Measurements from ENCODE around the gene TMSB10.
"Not testable (repeated sequence)": the region's sequence is repeated elsewhere in the genome, so short reads cannot be mapped to it uniquely, and the experiment has no call there.

The TMSB10 gene

GRCh38 chr2:84927275-84927627, 21.8 kb downstream of the TMSB10 start:
- H3K27me3 ChIP-seq (ENCODE audit: control insufficient read depth in 5 of 5, insufficient read depth in 4 of 5, low read length in 5 of 5) = no peaks in the 10 kb centered on the region
- no peaks in the 10 kb centered on the region for H3K36me3 ChIP-seq (ENCODE audit: control insufficient read depth in 5 of 5, insufficient read depth in 5 of 5, low read length in 5 of 5)
- H3K27ac ChIP-seq (ENCODE audit: low read depth, low read length) = no peak overlapping the region
- no peaks in the 10 kb centered on the region for H3K9me3 ChIP-seq (ENCODE audit: control insufficient read depth in 5 of 5, low read length in 5 of 5)
- H3K9ac ChIP-seq (ENCODE audit: low read length in 5 of 5) = no peak overlapping the region
- H3K4me1 ChIP-seq (ENCODE audit: control insufficient read depth in 5 of 5, insufficient read depth in 5 of 5, low read length in 5 of 5) = peaks cover 3 to 30% (median 26%) of the 10 kb centered on the region in 5 donors
- peak overlapping the region in 1 of 5 donors; percentile 74 for H3K4me3 ChIP-seq (ENCODE audit: low read depth in 1 of 5, low read length in 5 of 5)

GRCh38 chr2:84931384-84931821, 25.9 kb downstream of the TMSB10 start:
- H3K27ac ChIP-seq (ENCODE audit: low read depth, low read length) = no peak overlapping the region
- H3K4me1 ChIP-seq (ENCODE audit: control insufficient read depth in 5 of 5, insufficient read depth in 5 of 5, low read length in 5 of 5) = peaks cover 0 to 11% (median 6%) of the 10 kb centered on the region in 5 donors
- no peaks in the 10 kb centered on the region for H3K36me3 ChIP-seq (ENCODE audit: control insufficient read depth in 5 of 5, insufficient read depth in 5 of 5, low read length in 5 of 5)
- no peak overlapping the region for H3K4me3 ChIP-seq (ENCODE audit: low read depth in 1 of 5, low read length in 5 of 5)
- H3K9ac ChIP-seq (ENCODE audit: low read length in 5 of 5) = no peak overlapping the region
- H3K27me3 ChIP-seq (ENCODE audit: control insufficient read depth in 5 of 5, insufficient read depth in 4 of 5, low read length in 5 of 5) = no peaks in the 10 kb centered on the region
- no peaks in the 10 kb centered on the region for H3K9me3 ChIP-seq (ENCODE audit: control insufficient read depth in 5 of 5, low read length in 5 of 5)

- Histone ChIP-seq H3K27me3 (ENCODE audit: control insufficient read depth in 5 of 5, insufficient read depth in 4 of 5, low read length in 5 of 5) (no peaks in the 10 kb centered on the region), H3K27ac (ENCODE audit: low read depth, low read length) (no peak overlapping the region), H3K9me3 (ENCODE audit: control insufficient read depth in 5 of 5, low read length in 5 of 5) (no peaks in the 10 kb centered on the region), H3K9ac (ENCODE audit: low read length in 5 of 5) (no peak overlapping the region), H3K4me3 (ENCODE audit: low read depth in 1 of 5, low read length in 5 of 5) (no peak overlapping the region), H3K36me3 (ENCODE audit: control insufficient read depth in 5 of 5, insufficient read depth in 5 of 5, low read length in 5 of 5) (no peaks in the 10 kb centered on the region), H3K4me1 (ENCODE audit: control insufficient read depth in 5 of 5, insufficient read depth in 5 of 5, low read length in 5 of 5) (no peaks in the 10 kb centered on the region)
Observed at GRCh38 chr2:84938194-84938879, 32.9 kb downstream of the TMSB10 start.

- Histone ChIP-seq H3K9ac (ENCODE audit: low read length in 5 of 5) (no peak overlapping the region), H3K4me3 (ENCODE audit: low read depth in 1 of 5, low read length in 5 of 5) (no peak overlapping the region), H3K27me3 (ENCODE audit: control insufficient read depth in 5 of 5, insufficient read depth in 4 of 5, low read length in 5 of 5) (no peaks in the 10 kb centered on the region), H3K9me3 (ENCODE audit: control insufficient read depth in 5 of 5, low read length in 5 of 5) (no peaks in the 10 kb centered on the region), H3K27ac (ENCODE audit: low read depth, low read length) (no peak overlapping the region), H3K36me3 (ENCODE audit: control insufficient read depth in 5 of 5, insufficient read depth in 5 of 5, low read length in 5 of 5) (no peaks in the 10 kb centered on the region), H3K4me1 (ENCODE audit: control insufficient read depth in 5 of 5, insufficient read depth in 5 of 5, low read length in 5 of 5) (no peaks in the 10 kb centered on the region)
Observed at GRCh38 chr2:84939426-84940087, 34.1 kb downstream of the TMSB10 start.

GRCh38 chr2:84940088-84940470, 34.6 kb downstream of the TMSB10 start:
- H3K4me3 ChIP-seq (ENCODE audit: low read depth in 1 of 5, low read length in 5 of 5) = no peak overlapping the region
- H3K27ac ChIP-seq (ENCODE audit: low read depth, low read length) = no peak overlapping the region
- no peaks in the 10 kb centered on the region for H3K9me3 ChIP-seq (ENCODE audit: control insufficient read depth in 5 of 5, low read length in 5 of 5)
- no peak overlapping the region for H3K9ac ChIP-seq (ENCODE audit: low read length in 5 of 5)
- no peaks in the 10 kb centered on the region for H3K4me1 ChIP-seq (ENCODE audit: control insufficient read depth in 5 of 5, insufficient read depth in 5 of 5, low read length in 5 of 5)
- H3K36me3 ChIP-seq (ENCODE audit: control insufficient read depth in 5 of 5, insufficient read depth in 5 of 5, low read length in 5 of 5) = no peaks in the 10 kb centered on the region
- no peaks in the 10 kb centered on the region for H3K27me3 ChIP-seq (ENCODE audit: control insufficient read depth in 5 of 5, insufficient read depth in 4 of 5, low read length in 5 of 5)

GRCh38 chr2:84940831-84941412, 35.5 kb downstream of the TMSB10 start:
- H3K36me3 ChIP-seq (ENCODE audit: control insufficient read depth in 5 of 5, insufficient read depth in 5 of 5, low read length in 5 of 5) = no peaks in the 10 kb centered on the region
- H3K9ac ChIP-seq (ENCODE audit: low read length in 5 of 5) = no peak overlapping the region
- H3K27ac ChIP-seq (ENCODE audit: low read depth, low read length) = no peak overlapping the region
- H3K4me1 ChIP-seq (ENCODE audit: control insufficient read depth in 5 of 5, insufficient read depth in 5 of 5, low read length in 5 of 5) = no peaks in the 10 kb centered on the region
- H3K9me3 ChIP-seq (ENCODE audit: control insufficient read depth in 5 of 5, low read length in 5 of 5) = no peaks in the 10 kb centered on the region
- no peaks in the 10 kb centered on the region for H3K27me3 ChIP-seq (ENCODE audit: control insufficient read depth in 5 of 5, insufficient read depth in 4 of 5, low read length in 5 of 5)
- no peak overlapping the region for H3K4me3 ChIP-seq (ENCODE audit: low read depth in 1 of 5, low read length in 5 of 5)

GRCh38 chr2:84942166-84942565, 36.7 kb downstream of the TMSB10 start:
- H3K4me1 ChIP-seq (ENCODE audit: control insufficient read depth in 5 of 5, insufficient read depth in 5 of 5, low read length in 5 of 5) = peaks cover 0 to 4% (median 0%) of the 10 kb centered on the region in 5 donors
- no peak overlapping the region for H3K9ac ChIP-seq (ENCODE audit: low read length in 5 of 5)
- no peaks in the 10 kb centered on the region for H3K36me3 ChIP-seq (ENCODE audit: control insufficient read depth in 5 of 5, insufficient read depth in 5 of 5, low read length in 5 of 5)
- H3K9me3 ChIP-seq (ENCODE audit: control insufficient read depth in 5 of 5, low read length in 5 of 5) = no peaks in the 10 kb centered on the region
- no peak overlapping the region for H3K27ac ChIP-seq (ENCODE audit: low read depth, low read length)
- H3K4me3 ChIP-seq (ENCODE audit: low read depth in 1 of 5, low read length in 5 of 5) = no peak overlapping the region
- H3K27me3 ChIP-seq (ENCODE audit: control insufficient read depth in 5 of 5, insufficient read depth in 4 of 5, low read length in 5 of 5) = no peaks in the 10 kb centered on the region

GRCh38 chr2:84942964-84943421, 37.5 kb downstream of the TMSB10 start:
- Histone ChIP-seq H3K27me3 (ENCODE audit: control insufficient read depth in 5 of 5, insufficient read depth in 4 of 5, low read length in 5 of 5) (no peaks in the 10 kb centered on the region), H3K4me1 (ENCODE audit: control insufficient read depth in 5 of 5, insufficient read depth in 5 of 5, low read length in 5 of 5) (peaks cover 0 to 4% (median 0%) of the 10 kb centered on the region in 5 donors), H3K27ac (ENCODE audit: low read depth, low read length) (no peak overlapping the region), H3K9me3 (ENCODE audit: control insufficient read depth in 5 of 5, low read length in 5 of 5) (no peaks in the 10 kb centered on the region), H3K36me3 (ENCODE audit: control insufficient read depth in 5 of 5, insufficient read depth in 5 of 5, low read length in 5 of 5) (no peaks in the 10 kb centered on the region), H3K4me3 (ENCODE audit: low read depth in 1 of 5, low read length in 5 of 5) (no peak overlapping the region), H3K9ac (ENCODE audit: low read length in 5 of 5) (no peak overlapping the region)

- Histone ChIP-seq H3K9me3 (ENCODE audit: control insufficient read depth in 5 of 5, low read length in 5 of 5) (no peaks in the 10 kb centered on the region), H3K9ac (ENCODE audit: low read length in 5 of 5) (no peak overlapping the region), H3K27ac (ENCODE audit: low read depth, low read length) (no peak overlapping the region), H3K4me1 (ENCODE audit: control insufficient read depth in 5 of 5, insufficient read depth in 5 of 5, low read length in 5 of 5) (peaks cover 0 to 4% (median 0%) of the 10 kb centered on the region in 5 donors), H3K4me3 (ENCODE audit: low read depth in 1 of 5, low read length in 5 of 5) (no peak overlapping the region), H3K36me3 (ENCODE audit: control insufficient read depth in 5 of 5, insufficient read depth in 5 of 5, low read length in 5 of 5) (no peaks in the 10 kb centered on the region), H3K27me3 (ENCODE audit: control insufficient read depth in 5 of 5, insufficient read depth in 4 of 5, low read length in 5 of 5) (no peaks in the 10 kb centered on the region)
Observed at GRCh38 chr2:84944295-84944909, 38.9 kb downstream of the TMSB10 start.

GRCh38 chr2:84945838-84946203, 40.4 kb downstream of the TMSB10 start:
- H3K36me3 ChIP-seq (ENCODE audit: control insufficient read depth in 5 of 5, insufficient read depth in 5 of 5, low read length in 5 of 5); H3K27ac ChIP-seq (ENCODE audit: low read depth, low read length); H3K9me3 ChIP-seq (ENCODE audit: control insufficient read depth in 5 of 5, low read length in 5 of 5); H3K4me3 ChIP-seq (ENCODE audit: low read depth in 1 of 5, low read length in 5 of 5); H3K27me3 ChIP-seq (ENCODE audit: control insufficient read depth in 5 of 5, insufficient read depth in 4 of 5, low read length in 5 of 5); H3K9ac ChIP-seq (ENCODE audit: low read length in 5 of 5); H3K4me1 ChIP-seq (ENCODE audit: control insufficient read depth in 5 of 5, insufficient read depth in 5 of 5, low read length in 5 of 5): not testable (repeated sequence)
